Stimulated activated CD8-positive, alpha-beta memory T cell treated with anti-CD3 and anti-CD28 coated beads, Interleukin-12 subunit alpha, Interleukin-12 subunit beta, amount 100 ng/mL, for 4 hours (primary cell): ENCODE results near the gene DGKD.

Experiments
- DNase-seq: peaks from one replicate; pipeline ENCODE4 v3.0.0-alpha.2; 2020; ENCODE audit warnings: low read depth

Gene DGKD

GRCh38 chr2:233412405-233412804, 58.1 kb downstream of the DGKD start:
- DNase-seq, result no peak

- DNase-seq, result no peak
These were observed 58.8 kb downstream of the DGKD start for GRCh38 chr2:233413046-233413445.

DNA sequence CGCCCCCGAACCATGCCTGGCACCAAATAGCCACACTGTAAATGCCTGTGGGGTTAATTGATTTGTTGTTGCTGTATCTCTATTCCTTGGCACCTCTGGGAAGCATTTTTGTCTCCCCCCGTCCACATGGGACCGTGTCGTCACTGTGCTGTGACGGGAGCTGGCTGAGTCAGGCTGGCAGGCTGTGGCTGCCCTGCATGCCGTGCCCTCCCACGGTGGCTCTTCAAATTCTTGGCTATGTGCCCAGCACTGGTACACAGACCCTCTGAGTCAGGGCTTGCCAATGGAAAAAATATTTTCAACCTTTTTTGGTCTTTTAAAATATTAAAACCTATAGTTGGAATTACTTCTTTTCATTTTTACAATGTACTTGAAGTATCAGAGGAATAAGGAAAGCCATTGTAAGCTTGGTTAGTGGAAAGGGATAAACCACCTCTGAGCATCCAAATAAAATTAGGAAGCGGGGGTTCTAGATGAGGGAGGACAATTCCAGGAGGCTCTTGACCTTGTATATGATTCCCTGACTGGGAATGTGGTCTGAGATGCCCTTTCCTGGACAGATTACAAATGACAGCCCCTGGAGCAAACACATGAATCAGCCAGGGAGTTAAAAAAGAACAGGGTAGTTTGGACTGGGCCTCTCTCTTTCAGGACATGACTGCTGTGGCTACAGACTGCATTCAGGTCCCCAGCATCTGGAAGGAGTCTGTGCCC, 59.4 kb downstream of the DGKD start:
- peak; percentile 61 for DNase-seq

GRCh38 chr2:233414273-233414654, 60.0 kb downstream of the DGKD start:
- no peak for DNase-seq

- no peak for DNase-seq
These were observed 60.7 kb downstream of the DGKD start for GRCh38 chr2:233414777-233415570.

DNA sequence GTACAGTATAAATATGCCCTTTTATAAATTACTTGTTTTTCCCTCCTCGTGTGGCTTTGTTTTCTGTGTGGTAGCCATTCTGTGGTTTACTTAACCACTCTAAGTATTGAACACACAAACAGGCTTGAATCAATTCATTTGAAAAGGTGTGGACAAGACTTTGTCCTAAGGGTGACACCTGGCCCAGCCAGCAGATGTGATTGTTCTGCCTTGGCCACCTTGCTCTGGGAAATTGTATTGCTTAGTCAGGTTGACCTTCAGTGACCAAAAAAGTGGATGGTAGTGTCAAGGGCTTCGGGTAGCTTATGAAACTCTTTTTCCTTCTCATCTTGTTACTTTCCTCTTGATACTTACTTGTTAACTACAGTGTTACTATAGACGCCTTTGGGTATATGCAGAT, 61.9 kb downstream of the DGKD start:
- no peak for DNase-seq

DNA sequence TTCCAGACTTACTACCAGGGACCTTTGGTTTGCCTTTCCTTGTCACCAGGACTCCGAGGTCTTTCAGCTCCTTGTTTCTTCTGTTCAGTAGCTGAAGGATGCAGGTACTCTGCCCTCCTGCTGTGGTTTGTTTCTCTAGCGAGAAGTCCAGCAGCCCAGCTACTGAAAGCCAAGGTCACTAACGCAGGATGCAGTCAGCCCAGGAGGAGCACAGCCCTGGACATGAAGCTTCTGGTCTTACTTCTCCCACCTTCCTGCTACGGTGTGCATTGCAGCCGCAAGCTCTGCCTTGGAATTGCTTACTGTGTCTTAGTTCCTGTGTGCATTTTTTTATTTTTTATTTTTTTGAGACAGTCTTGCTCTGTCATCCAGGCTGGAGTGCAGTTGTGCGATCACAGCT, 62.4 kb downstream of the DGKD start:
- no peak for DNase-seq

- DNase-seq, result no peak
These were observed 63.0 kb downstream of the DGKD start for GRCh38 chr2:233417282-233417681.

DNA sequence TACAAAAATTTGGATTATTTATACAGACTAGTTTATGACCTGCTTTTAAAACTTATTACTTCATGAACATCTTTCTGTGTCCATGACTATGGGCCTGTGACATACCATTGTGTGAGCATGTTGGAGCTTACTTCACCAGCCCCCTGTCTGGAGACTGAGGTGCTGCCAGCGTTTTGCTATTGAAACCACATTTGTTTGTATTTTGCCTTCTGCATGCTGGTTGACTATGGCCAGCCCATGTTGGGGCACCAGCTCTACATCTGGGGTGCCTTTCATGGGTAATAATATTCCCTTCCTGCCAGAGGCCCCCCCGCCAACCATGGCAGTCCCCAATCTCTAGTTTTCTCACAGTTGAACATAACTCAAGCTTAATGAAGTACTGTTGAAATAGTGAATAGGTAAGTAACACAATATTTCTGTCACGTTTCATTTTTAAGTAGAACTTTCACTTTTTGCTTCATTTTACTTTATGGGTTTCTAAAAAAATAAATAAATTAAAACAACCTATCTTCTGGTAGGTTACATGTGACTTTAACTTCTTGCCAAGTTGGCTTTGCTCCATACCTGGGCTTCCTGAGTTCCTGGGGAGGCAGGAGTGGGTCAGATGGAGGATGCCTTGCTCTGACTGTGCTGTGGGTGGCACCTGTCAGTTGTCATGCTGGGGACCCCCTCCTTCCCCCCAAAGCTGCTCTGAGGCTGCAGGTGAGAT, 63.9 kb downstream of the DGKD start:
- no peak for DNase-seq

- DNase-seq, result peak; percentile 27
These were observed 64.7 kb downstream of the DGKD start for GRCh38 chr2:233418761-233419546.

GRCh38 chr2:233419602-233420391, 65.5 kb downstream of the DGKD start:
- DNase-seq, result no peak

DNA sequence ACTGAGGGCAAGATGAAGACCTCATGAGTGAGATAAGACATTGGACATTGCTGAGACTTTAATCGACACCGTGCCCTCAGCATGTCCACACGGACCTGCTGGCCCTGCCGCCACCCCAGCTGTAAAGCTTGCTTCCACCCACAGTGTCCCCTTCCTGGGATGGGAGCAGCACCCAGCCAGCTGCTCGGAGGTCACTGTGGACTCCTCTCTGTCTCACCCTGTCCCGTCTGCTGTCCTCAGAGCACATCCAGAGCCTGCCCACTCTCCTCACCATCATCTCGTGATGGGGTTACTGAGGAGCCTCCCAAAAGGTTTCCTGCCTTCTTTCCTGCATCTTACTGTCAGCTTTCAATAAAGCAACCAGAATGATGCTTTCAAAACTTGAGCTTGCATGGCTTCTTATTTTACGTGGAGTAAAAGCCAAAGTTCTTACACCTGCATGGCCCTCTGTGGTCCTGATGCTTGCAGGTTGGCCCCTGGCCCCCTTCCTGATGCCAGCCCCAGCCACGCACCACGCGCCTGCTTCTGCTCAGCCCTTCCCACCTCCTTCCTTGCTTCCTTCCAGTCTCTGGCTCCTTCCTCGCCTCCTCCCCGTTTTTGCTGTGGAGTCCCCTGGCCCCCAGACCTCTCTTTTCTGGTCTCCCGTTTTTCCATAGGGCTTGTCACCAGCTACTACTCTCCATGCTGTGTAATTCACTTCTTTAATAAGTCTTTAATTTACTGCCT, 67.0 kb downstream of the DGKD start:
- DNase-seq, result no peak

DNA sequence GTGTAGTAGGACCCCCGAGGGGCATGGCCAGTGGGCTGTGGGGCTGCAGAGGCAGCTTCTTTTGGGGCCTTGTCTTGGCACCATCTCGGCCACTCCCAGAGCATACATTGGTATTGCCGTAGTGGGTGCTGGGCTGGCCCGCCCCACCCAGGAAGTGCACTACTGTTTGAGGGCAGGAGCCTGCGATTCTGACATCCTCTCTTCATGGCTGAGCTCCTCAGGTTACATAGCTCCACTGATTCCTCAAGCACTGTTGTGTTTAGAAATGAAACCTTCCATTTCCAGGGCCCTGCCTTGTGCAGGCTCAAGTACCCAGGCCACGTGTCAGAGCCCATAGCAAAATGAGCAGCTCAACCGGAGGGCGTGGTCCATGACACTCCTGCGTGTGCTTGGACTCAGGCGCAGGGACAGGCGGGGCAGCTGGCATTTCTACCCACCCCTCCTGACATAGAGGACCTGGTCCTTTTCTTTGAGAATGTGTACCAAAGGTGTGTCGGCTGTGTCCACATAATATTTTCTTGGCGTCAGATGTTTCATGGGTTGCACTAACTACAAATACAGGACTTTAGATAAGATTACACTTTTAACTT, 67.9 kb downstream of the DGKD start:
- no peak for DNase-seq

DNA sequence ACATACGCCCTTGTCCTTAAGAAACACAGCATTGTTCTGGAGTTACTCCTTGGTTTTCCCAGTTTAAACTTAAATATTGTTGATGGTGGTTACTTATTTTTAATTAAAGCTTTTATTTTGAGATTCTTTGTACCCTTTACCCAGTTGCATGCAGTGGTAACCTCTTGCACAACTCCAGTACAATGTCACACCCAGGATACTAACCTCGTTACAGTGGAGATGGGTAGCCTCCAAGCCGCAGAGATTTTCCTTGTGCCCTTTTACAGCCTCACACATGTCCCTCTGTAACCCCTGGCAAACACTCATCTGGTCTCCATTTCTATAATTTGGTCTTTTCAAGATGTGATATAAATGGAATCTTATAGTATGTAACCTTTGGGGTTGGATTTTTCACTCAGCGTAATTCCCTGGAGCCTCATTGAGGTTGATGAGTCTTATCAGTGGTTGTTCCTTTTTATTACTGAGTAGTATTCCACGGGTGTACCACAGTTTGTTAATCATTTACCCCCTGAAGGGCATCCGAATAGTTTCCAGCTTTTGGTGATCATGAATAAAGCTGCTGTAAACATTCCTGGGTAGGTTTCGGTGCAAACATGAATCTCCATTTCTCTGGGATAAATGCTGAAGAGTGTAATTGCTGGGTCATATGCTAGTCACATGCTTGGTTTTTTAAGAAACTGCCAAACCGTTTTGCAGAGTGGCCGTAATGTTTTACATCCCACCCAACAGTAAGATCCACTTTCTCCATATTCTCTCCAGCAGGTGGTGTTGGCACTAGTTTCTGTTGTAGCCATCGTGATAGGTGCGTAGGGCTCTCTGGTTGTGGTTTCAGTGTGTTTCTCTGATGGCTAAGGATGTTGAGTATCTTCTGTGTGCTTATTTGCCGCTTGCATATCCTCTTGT, 68.6 kb downstream of the DGKD start:
- DNase-seq, result no peak

DNA sequence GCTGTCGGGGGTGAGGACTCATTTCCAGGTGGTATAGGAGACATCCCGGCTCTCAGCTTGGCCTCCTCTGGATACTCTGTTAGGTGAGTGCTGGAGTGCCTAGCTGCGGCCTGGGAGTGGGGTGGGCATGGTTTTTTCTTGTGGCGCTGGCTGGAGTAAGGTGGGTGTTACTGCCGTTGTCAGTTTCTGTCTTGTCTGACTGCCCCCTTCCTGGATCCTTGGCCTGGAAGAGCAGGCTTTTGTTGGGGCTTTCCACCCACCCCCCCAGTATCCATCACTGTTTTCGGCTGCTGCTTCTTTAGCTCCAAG, 69.2 kb downstream of the DGKD start:
- DNase-seq, result no peak

GRCh38 chr2:233424154-233424951, 70.1 kb downstream of the DGKD start:
- DNase-seq, result no peak

DNA sequence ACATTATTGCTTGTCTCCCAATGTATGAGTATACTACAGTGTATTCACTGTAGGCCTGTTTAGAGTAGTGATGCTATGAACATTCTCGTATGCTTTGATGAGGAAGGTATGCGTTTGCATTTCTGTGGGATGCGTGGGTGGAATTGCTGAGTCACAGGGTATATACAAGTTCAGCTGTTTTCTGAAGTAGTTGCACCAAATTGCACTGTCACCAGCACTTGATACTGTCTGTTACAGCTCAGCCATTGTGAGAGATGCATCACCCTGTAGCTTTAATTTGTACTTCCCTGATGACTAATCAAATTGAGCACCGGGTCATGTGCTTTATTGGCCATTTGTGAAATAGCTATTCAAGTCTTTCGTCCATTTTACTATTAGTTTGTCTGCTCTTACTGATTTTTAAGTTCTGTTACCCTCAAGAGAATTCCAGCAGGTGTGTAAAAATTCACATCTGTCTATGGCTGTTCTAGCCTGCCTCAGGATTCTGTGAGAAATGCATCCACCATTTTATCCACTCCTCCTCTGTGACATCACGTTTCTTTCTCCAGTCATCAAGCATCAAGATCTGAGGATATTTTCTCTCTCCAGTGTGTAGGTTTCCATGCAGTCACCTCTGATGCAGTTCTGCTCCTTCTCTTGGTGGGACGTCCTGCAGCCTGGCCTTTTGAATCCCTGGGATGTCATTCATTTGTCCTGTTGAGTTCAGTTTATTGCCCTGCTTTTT, 72.5 kb downstream of the DGKD start:
- no peak for DNase-seq

DNA sequence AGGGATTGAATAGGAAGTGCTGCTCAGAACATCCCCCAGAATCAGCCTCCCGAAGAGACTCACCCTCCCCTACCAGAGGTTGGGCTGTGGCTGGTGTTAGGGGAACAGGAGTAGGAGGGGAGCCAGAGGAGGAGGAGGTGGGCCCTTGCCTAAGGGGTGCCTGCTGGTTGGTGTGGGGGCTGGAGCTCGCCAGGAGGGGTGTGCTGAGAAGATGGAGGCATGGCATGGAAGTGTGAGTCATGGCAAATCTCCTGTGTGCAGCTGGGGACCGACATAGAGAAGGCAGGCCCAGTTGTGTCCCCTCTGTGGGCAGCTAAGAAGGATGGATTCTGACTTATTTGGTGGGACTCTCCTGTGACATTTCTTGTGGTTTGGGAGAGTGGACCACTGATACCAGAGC, 73.7 kb downstream of the DGKD start:
- no peak for DNase-seq
